Middle frontal gyrus (tissue), 1 donor: Measurements from ENCODE around the gene METTL17.
A peak's percentile ranks its signal among the peaks of the same experiment; 100 is the strongest.
"Not testable (repeated sequence)": the region's sequence is repeated elsewhere in the genome, so short reads cannot be mapped to it uniquely, and the experiment has no call there.

Experiments
- DNase-seq: peaks from one replicate; pipeline ENCODE4 v3.0.0-alpha.2; 2015; ENCODE audit warnings: low spot score; ENCODE audit errors: extremely low spot score

Gene METTL17

GRCh38 chr14:20989787-20990600 lies at the start of gene METTL17:
METTL17 (plus strand) TSS chr14:20989980; CDS start chr14:20990003, 23 bp downstream.
- DNase-seq, result peak; percentile 90

- DNase-seq, result not testable (repeated sequence)
Observed at GRCh38 chr14:20945146-20945545, 44.6 kb upstream of the METTL17 start.

GRCh38 chr14:20946707-20947106 lies 43.1 kb upstream of the METTL17 start:
- not testable (repeated sequence) for DNase-seq

- DNase-seq, result not testable (repeated sequence)
Observed at GRCh38 chr14:20954736-20955537, 34.8 kb upstream of the METTL17 start, which contains the start of gene RNASE2. RNASE2 (plus strand) TSS chr14:20955487; CDS start chr14:20955772, 285 bp downstream.

- DNase-seq, result not testable (repeated sequence)
Observed at GRCh38 chr14:20955538-20955873, 34.3 kb upstream of the METTL17 start.

- no peak for DNase-seq
Observed at GRCh38 chr14:20956376-20956976, 33.3 kb upstream of the METTL17 start.

DNA sequence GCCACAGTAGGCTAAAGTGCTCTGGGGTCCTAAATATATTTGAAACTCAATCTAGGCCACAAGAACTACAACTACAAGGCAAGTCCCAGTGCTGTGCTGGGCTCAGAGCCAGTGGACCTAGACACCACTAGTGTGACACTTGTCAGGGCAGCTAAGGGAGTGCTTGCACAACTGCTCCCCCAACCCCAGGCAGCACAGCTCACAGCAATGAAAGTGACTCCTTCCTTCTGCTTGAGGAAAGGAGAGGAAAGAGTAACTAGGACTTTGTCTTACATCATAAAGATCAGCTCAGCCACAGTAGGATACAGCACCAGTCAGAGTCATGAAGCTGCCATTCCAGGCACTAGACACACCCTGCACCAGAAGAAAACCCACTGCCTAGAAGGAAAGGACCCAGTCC lies 30.8 kb upstream of the METTL17 start:
- DNase-seq, result not testable (repeated sequence)

DNA sequence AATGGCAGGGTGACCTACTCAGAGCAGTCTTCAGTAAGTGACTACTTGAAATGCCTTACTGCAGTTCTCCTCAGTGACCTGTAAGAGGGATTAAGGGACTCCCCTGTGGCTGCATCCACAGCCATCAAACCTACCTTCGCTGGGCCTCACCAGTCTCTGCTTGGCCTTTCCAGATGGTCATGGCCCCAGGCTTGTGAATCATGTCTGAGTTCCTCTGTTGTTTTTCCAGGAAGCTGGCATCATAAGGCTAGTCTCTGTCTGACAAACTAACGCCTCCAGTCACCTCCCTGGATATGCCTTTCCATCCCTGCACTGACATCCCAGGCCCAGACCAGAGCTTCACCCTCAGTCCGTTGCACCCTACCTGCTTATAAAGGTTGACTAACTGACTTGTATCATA lies 20.4 kb upstream of the METTL17 start:
- no peak for DNase-seq

DNA sequence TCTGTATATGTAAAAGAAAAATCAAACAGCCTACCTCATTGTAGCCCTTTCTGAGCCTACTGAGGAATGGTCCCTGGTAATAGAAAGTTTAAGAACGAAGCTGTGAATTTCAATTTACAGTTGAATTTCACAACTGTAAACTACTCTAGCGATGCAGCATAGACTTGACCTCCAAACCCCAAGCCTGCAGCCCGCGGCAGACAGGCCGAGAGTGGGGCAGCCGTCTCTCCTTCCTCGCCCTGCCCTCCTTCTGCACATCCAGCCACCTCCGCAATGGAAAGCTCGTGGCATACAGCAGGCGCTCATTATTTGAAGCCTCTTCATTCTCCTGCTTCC lies 19.2 kb upstream of the METTL17 start:
- no peak for DNase-seq

DNA sequence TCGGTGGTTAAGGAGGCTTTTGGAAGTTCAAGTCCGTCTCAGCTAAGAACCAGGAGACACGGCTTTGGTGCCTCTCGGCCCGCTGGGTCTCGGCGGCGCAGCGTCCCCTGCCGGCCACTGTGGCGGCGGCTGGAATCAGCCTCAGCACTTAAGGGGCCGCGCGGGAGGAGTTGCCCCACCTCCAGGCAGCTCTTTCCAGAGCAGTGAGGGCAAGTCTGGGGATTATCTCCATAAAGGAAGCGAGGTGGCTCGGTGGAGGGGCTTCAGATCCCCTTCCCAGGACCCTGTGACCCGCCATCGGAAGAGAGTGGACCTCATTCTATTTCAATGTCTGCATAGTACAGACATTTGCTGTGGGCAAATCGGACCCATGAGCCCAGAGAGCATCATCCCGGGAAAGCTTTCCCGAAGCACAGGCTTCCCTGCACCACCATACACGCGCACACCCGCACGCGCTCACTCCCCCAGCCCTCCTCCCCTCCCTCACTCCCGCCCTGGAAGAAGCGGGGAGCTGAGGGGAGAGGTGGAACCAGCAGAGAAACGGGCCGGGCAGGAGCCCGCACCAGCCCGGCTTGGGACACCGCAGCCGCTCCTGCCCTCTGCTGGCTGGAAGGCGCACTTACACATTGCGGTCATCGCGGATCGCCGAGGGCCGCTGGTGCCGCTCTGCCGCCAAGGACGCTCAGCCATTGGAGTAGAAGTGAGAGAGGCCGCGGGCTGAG lies 18.6 kb upstream of the METTL17 start:
- DNase-seq, result peak; percentile 67

- no peak for DNase-seq
Observed at GRCh38 chr14:20971705-20972021, 18.1 kb upstream of the METTL17 start.

DNA sequence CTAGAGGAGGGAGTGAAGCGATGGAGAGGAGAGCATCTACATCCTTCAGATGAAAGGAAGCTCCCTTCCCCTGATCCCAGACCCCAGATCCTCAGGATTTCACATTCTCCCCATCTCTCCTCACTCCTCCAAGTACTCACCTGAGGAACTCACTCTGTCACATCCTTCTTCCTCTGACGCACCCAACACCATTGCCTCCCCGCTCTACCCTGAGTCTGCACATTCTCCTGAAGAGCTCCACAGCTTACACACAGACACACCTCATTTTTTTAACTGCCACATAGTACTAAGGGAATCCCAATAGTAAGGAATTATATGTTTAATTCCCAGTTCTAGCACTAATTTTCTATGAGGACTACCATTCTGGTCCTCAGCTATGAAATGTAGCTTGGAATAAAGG lies 16.3 kb upstream of the METTL17 start:
- DNase-seq, result no peak

GRCh38 chr14:20976291-20976690 lies 13.5 kb upstream of the METTL17 start:
- DNase-seq, result no peak

- DNase-seq, result no peak
Observed at GRCh38 chr14:20978687-20979086, 11.1 kb upstream of the METTL17 start.

- DNase-seq, result no peak
Observed at GRCh38 chr14:20980906-20981305, 8.9 kb upstream of the METTL17 start.

GRCh38 chr14:20982646-20983369 lies 7.0 kb upstream of the METTL17 start:
- no peak for DNase-seq

DNA sequence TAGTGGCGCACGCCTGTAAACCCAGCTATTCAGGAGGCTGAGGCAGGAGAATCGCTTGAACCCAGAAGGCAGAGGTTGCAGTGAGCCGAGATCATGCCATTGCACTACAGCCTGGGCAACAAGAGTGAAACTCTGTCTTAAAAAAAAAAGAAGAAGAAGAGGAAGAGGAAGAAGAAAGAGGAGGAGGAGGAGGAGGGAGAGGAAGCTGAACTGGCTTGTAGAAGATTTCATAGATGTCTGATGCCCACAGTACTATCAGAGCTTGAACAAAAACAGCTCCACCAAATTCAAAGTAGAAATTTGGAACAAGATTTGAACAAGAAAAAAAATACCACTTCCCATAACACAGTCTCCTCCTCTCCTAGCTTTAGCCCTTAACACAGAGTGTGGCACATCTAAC lies 4.1 kb upstream of the METTL17 start:
- DNase-seq, result not testable (repeated sequence)

DNA sequence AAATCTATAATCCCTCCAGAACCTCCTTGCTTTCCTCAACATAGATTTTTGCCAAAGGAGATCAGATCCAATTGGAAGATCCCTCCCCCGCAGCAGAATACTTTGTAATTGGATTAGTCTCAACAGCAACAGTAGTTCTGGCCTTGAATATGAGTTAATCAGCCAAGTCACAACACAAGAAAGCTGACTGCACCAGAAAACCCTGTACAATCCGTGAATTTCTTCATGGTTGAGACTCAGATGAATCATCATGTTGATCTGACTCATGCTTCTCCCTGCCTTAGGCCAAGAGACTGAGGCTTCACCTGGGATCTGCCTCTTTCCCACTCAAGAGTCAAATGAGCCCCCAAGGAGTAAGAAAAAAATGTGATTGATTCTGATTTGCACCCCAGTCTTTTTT lies 3.0 kb upstream of the METTL17 start:
- DNase-seq, result no peak

- DNase-seq, result no peak
Observed at GRCh38 chr14:20988717-20989470, 886 bp upstream of the METTL17 start.

DNA sequence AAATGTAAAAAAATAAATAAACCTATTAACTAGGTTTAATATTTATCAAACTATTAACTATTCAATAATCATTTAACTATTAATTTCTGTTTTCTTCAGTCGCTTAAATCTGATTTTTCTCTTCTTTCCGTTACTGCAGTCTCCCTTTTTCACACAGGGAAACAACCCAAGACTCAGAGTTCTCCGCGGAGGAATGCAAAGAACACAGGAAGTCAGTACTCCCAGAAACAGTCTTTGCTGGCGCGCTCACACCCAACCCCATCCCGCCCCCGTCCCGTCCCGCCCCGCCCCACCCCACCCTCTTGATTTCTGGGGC lies 351 bp upstream of the METTL17 start:
- no peak for DNase-seq
